Daoy (cell line): ENCODE results near the gene PLPP4. TPM values are rescaled to one million over a fixed set of nuclear protein-coding genes. Genes with fewer than 3 reads are reported as not detected.

ENCODE experiments used
- DNase-seq: peaks from one replicate; pipeline ENCODE4 v3.0.0-alpha.2; 2015; ENCODE audit warnings: low read depth
- total RNA-seq: library from RNA; depleted of rRNA; stranded (reverse); fragments of >200 nt; shearing (Covaris generic); gene quantifications from 2 replicates; pipeline ENCODE4 v1.2.3, GENCODE V29; 2014

Gene PLPP4
- total RNA-seq, 1 experiment from 2014 or later: 3.9 TPM

- DNase-seq: no peak
Measured at GRCh38 chr10:120575411-120575810, 118.4 kb downstream of the PLPP4 start.

- no peak for DNase-seq
Measured at GRCh38 chr10:120578134-120578533, 121.1 kb downstream of the PLPP4 start.

- DNase-seq: no peak
Measured at GRCh38 chr10:120578890-120579289, 121.9 kb downstream of the PLPP4 start.

- no peak for DNase-seq
Measured at GRCh38 chr10:120580918-120581895, 124.2 kb downstream of the PLPP4 start.

- no peak for DNase-seq
Measured at GRCh38 chr10:120582753-120583152, 125.7 kb downstream of the PLPP4 start.

- no peak for DNase-seq
Measured at GRCh38 chr10:120583424-120584108, 126.5 kb downstream of the PLPP4 start.

- DNase-seq: no peak
Measured at GRCh38 chr10:120584786-120585185, 127.8 kb downstream of the PLPP4 start.

GRCh38 chr10:120586471-120586872, 129.4 kb downstream of the PLPP4 start:
- peak; percentile 61 for DNase-seq

- DNase-seq: no peak
Measured at GRCh38 chr10:120587061-120587460, 130.0 kb downstream of the PLPP4 start.

GRCh38 chr10:120588311-120588710, 131.3 kb downstream of the PLPP4 start:
- DNase-seq: peak; percentile 11

GRCh38 chr10:120593693-120594092, 136.7 kb downstream of the PLPP4 start:
- no peak for DNase-seq

GRCh38 chr10:120597902-120598301, 140.9 kb downstream of the PLPP4 start:
- DNase-seq: no peak

- no peak for DNase-seq
Measured at GRCh38 chr10:120598386-120598785, 141.4 kb downstream of the PLPP4 start.

- no peak for DNase-seq
Measured at GRCh38 chr10:120599200-120599724, 142.2 kb downstream of the PLPP4 start.

GRCh38 chr10:120600871-120601649, 144.0 kb downstream of the PLPP4 start:
- DNase-seq: peak; percentile 41

- DNase-seq: no peak
Measured at GRCh38 chr10:120601999-120602398, 145.0 kb downstream of the PLPP4 start.

GRCh38 chr10:120605410-120605809, 148.4 kb downstream of the PLPP4 start:
- DNase-seq: no peak

- DNase-seq: no peak
Measured at GRCh38 chr10:120606051-120606764, 149.2 kb downstream of the PLPP4 start.

GRCh38 chr10:120607016-120607709, 150.1 kb downstream of the PLPP4 start:
- peak; percentile 55 for DNase-seq
